Right atrium auricular region (tissue), 2 donors: ENCODE results near the gene TMEM106B. TPM values are rescaled to one million over a fixed set of nuclear protein-coding genes. Genes with fewer than 3 reads are reported as not detected.

Experiments
- DNase-seq: peaks from one replicate; pipeline ENCODE4 v3.0.0-alpha.2; 2019; ENCODE audit warnings: low spot score
- H3K27ac ChIP-seq, 2 donors: fragments of 200-600 bp; sonication (generic); 1 replicate in 1 of 2; 2 replicates in 1 of 2; pipeline ENCODE4 v1.5.1; 2016 to 2019
- H3K27me3 ChIP-seq, 2 donors: fragments of 200-600 bp; sonication (generic); one replicate each; pipeline versions ENCODE4 v1.5.1 to v1.6.0; 2017 to 2019
- H3K36me3 ChIP-seq: fragments of 200-600 bp; sonication (generic); one replicate; pipeline ENCODE4 v1.5.1; 2016
- H3K4me1 ChIP-seq, 2 donors: fragments of 200-600 bp; sonication (generic); one replicate each; pipeline versions ENCODE4 v1.5.1 to v1.6.0; 2017 to 2019
- H3K4me3 ChIP-seq, 2 donors: fragments of 200-600 bp; sonication (generic); 1 replicate in 1 of 2; 2 replicates in 1 of 2; pipeline ENCODE4 v1.5.1; 2017 to 2019; ENCODE audit warnings: mild to moderate bottlenecking in 1 of 2, moderate library complexity in 1 of 2
- H3K9me3 ChIP-seq, 2 donors: fragments of 200-600 bp; sonication (generic); one replicate each; pipeline ENCODE4 v1.5.1; 2019
- CTCF ChIP-seq, 2 donors: fragments of 200-600 bp; sonication (generic); IDR thresholded peaks; one replicate each; pipeline ENCODE4 v1.5.1; 2019; ENCODE audit warnings: antibody characterized with exemption in 2 of 2
- total RNA-seq, 2 donors: library from RNA; depleted of rRNA; stranded (reverse); fragments of >200 nt; gene quantifications; one replicate each; pipeline ENCODE4 v1.1.0, GENCODE V29; 2016

The TMEM106B gene
- total RNA-seq, 2 donors from 2014 or later: 51.6 to 76.6 TPM

- Histone ChIP-seq H3K9me3 (no peaks in the 10 kb centered on the region), H3K4me1 (no peaks in the 10 kb centered on the region), H3K27me3 (no peaks in the 10 kb centered on the region), H3K27ac (no peak overlapping the region), H3K4me3 (no peak overlapping the region), H3K36me3 (no peaks in the 10 kb centered on the region)
- no peak for TF ChIP-seq CTCF (IDR thresholded peaks at IDR 0.05)
- DNase-seq: no peak
Measured at GRCh38 chr7:12178317-12178716, 32.8 kb upstream of the TMEM106B start.

- no peaks in the 10 kb centered on the region for H3K27me3 ChIP-seq
- H3K27ac ChIP-seq: no peak overlapping the region
- no peak overlapping the region for H3K4me3 ChIP-seq
- no peak for TF ChIP-seq CTCF (IDR thresholded peaks at IDR 0.05)
- H3K4me1 ChIP-seq: no peaks in the 10 kb centered on the region
- no peaks in the 10 kb centered on the region for H3K36me3 ChIP-seq
- no peak for DNase-seq
- no peaks in the 10 kb centered on the region for H3K9me3 ChIP-seq
Measured at GRCh38 chr7:12194426-12194825, 16.7 kb upstream of the TMEM106B start.

- no peak for TF ChIP-seq CTCF (IDR thresholded peaks at IDR 0.05)
- Histone ChIP-seq H3K4me3 (no peak overlapping the region), H3K27ac (no peak overlapping the region), H3K27me3 (no peaks in the 10 kb centered on the region), H3K9me3 (no peaks in the 10 kb centered on the region), H3K36me3 (no peaks in the 10 kb centered on the region), H3K4me1 (no peaks in the 10 kb centered on the region)
- no peak for DNase-seq
Measured at GRCh38 chr7:12196386-12196785, 14.7 kb upstream of the TMEM106B start.

- Histone ChIP-seq H3K27me3 (no peaks in the 10 kb centered on the region), H3K27ac (no peak overlapping the region), H3K9me3 (no peaks in the 10 kb centered on the region), H3K36me3 (no peaks in the 10 kb centered on the region), H3K4me3 (no peak overlapping the region), H3K4me1 (no peaks in the 10 kb centered on the region)
- no peak for TF ChIP-seq CTCF (IDR thresholded peaks at IDR 0.05)
- DNase-seq: no peak
Measured at GRCh38 chr7:12199363-12199762, 11.7 kb upstream of the TMEM106B start.

- TF ChIP-seq CTCF (IDR thresholded peaks at IDR 0.05): no peak
- H3K27ac ChIP-seq: no peak overlapping the region
- peaks cover 0 to 4% of the 10 kb centered on the region in 2 donors for H3K4me1 ChIP-seq
- H3K27me3 ChIP-seq: no peaks in the 10 kb centered on the region
- no peak overlapping the region for H3K4me3 ChIP-seq
- no peaks in the 10 kb centered on the region for H3K9me3 ChIP-seq
- no peaks in the 10 kb centered on the region for H3K36me3 ChIP-seq
- no peak for DNase-seq
Measured at GRCh38 chr7:12207046-12207445, 4.0 kb upstream of the TMEM106B start.

GRCh38 chr7:12209221-12209620 is 1.9 kb upstream of the TMEM106B start:
- no peak for TF ChIP-seq CTCF (IDR thresholded peaks at IDR 0.05)
- H3K27ac ChIP-seq: no peak overlapping the region
- H3K4me1 ChIP-seq: peaks cover 0 to 14% of the 10 kb centered on the region in 2 donors
- no peaks in the 10 kb centered on the region for H3K36me3 ChIP-seq
- no peak for DNase-seq
- H3K27me3 ChIP-seq: no peaks in the 10 kb centered on the region
- no peak overlapping the region for H3K4me3 ChIP-seq
- H3K9me3 ChIP-seq: no peaks in the 10 kb centered on the region
